Lower leg skin (tissue), 4 donors: ENCODE results near the gene RPL37A. TPM values are rescaled to one million over a fixed set of nuclear protein-coding genes. Genes with fewer than 3 reads are reported as not detected.

ENCODE experiments used
- DNase-seq, 2 donors: peaks; one replicate each; pipeline ENCODE4 v3.0.0-alpha.2; 2019; ENCODE audit warnings: low spot score in 2 of 2
- H3K4me3 ChIP-seq: fragments of 200-600 bp; sonication (generic); 2 replicates; pipeline ENCODE4 v1.5.1; 2017; ENCODE audit warnings: mild to moderate bottlenecking, low read depth; ENCODE audit not compliant: poor library complexity, severe bottlenecking
- CTCF ChIP-seq, 3 donors: fragments of 450-650 bp; IDR thresholded peaks; one replicate each; pipeline ENCODE4 v1.5.1; 2016; ENCODE audit warnings: antibody characterized with exemption in 3 of 3, mild to moderate bottlenecking in 3 of 3, moderate library complexity in 2 of 3
- POLR2A ChIP-seq, 2 donors: fragments of 450-650 bp; IDR thresholded peaks; one replicate each; pipeline ENCODE4 v1.6.1; 2016 to 2017; ENCODE audit warnings: antibody characterized with exemption in 2 of 2, mild to moderate bottlenecking in 1 of 2, moderate library complexity in 1 of 2
- whole genome bisulfite sequencing, 2 donors: methylation state at CpG; one replicate each; pipeline ENCODE4 v1.1.5; 2018; 5-methylcytosine and 5-hydroxymethylcytosine counted together
- intact Hi-C: fragments of 100-400 bp; cut with DNase I; formaldehyde crosslinking; loops from one replicate; pipeline ENCODE4 v1.15.0; 2023; ENCODE audit warnings: low total_unique reads
- total RNA-seq, 4 donors: library from RNA; depleted of rRNA; stranded (reverse); fragments of >200 nt; gene quantifications; one replicate each; pipeline ENCODE4 v1.1.0, GENCODE V29; 2016

Gene RPL37A
- total RNA-seq, 4 donors from 2014 or later, result 1,765 to 2,628 (median 2,029) TPM

DNA sequence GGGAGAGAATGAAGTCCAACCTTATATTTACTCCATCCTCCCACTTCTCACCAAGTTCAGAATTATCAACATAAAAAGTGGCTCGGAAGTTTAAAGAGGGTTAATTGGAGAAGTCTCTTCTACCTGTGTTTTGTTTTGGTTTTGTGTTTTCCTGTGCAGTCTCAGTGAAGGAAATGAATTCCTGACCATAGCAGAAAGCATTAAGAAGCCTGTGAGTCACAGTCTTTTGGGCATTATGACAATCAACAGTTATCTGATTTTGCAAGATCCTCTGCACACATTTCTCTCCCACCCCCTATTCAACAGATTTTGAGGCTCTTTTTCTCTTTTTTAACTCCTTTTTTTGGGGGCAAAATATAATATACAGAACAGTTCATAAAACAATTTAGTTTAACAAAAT, 8.6 kb upstream of the RPL37A start:
- WGBS, 2 donors, result 69 to 88% methylated on average over 1 of the region's 1 CpG
- intact Hi-C loops, result no loop called here
- no peak overlapping the region for H3K4me3 ChIP-seq
- no peak for DNase-seq
- TF ChIP-seq POLR2A (IDR thresholded peaks at IDR 0.05), result no peak
- no peak for TF ChIP-seq CTCF (IDR thresholded peaks at IDR 0.05)

DNA sequence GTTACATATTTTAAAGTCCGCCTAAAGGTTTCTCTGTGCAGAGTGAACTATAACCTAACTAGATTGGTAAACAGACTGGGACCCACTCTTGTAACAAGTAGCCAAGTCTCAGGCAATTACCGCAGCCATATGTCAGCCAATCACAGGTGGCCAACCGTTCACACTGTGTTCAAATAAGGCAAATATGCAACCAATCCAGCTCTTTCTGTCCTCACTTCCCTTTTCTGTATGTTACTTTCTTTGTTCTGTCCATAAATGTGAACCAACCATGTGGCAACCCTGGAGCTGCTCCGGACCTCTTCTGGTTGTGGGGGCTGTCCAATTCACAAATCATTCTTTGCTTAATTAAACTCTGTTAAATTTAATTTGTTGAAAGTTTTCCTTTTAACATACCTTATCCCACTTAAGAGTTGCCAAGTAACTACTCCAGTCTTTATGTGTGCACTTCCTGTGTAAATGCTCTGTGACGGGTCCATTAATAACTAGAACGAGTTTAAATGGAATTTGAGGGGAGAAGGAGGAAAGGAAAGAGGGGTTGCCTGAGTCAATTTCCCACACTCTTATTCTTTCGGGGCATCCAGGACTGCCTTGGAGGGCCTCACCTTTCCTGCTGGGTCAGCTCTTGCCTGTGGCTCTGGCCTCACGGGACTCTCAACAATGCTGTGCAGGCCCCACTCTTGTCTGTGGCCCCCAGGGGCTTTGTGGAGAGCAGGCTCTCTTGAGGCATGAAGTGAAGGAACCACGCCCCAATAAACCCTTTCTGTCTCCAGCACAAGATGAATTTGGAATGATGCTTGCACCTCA, 6.6 kb upstream of the RPL37A start:
- intact Hi-C loops, result no loop called here
- TF ChIP-seq POLR2A (IDR thresholded peaks at IDR 0.05), result no peak
- TF ChIP-seq CTCF (IDR thresholded peaks at IDR 0.05), result no peak
- WGBS, 2 donors, result 78% methylated on average over 9 of the region's 9 CpGs
- no peak for DNase-seq
- no peak overlapping the region for H3K4me3 ChIP-seq

DNA sequence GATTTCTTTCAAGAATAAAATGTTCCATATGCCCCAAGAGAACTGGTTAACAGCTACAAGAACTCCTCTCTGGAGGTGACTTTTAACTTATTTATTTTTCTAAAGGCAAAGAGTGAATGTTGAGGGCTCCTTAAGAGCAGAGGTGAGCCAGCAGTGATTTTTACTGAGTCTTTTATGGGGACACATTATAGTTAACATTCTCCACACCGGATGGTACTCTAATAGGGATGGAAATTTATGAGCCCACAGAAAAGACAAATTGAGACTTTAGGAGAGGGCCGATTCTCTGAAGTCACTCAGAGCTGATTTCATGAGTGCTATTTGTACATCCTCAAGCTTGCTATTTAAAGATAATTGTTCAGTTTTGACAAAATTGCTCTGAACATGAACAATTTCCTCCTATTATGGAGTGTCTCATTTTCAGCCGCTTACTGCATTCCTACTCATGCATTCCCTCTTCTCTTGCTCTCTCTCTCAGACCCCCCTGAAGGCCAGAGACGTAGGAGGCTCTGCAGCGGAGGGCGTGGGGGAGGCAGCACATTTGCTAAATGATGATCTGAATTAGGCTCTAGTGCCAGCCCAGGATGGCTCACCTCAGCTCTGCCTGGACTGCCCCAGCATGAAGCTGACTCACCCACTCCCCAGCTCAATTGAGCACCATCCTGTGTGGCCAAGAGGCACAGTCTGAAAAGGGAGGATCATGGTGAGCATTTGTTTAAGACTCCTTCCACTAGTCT, 5.9 kb upstream of the RPL37A start:
- no peak for DNase-seq
- H3K4me3 ChIP-seq, result no peak overlapping the region
- TF ChIP-seq CTCF (IDR thresholded peaks at IDR 0.05), result no peak
- TF ChIP-seq POLR2A (IDR thresholded peaks at IDR 0.05), result no peak
- WGBS, 2 donors, result 78 to 79% methylated on average over 6 of the region's 6 CpGs
- intact Hi-C loops, result no loop called here

DNA sequence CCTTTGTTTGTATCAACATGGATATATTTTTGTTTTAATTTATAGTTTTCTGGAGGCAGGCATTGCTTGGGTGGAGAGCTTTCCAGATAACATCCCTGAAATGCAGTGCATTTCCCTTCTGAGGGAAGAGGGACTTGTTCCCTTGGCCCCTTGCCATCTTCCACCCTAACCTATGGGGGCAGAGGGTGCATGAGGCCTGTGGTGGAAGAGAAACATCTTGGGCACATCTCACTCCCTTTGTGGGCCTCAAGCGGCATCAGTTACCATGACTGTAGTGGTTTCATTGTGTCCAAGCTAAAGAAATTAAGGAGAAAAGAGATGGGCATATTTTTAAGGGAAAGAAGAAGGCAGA, 5.3 kb upstream of the RPL37A start:
- TF ChIP-seq POLR2A (IDR thresholded peaks at IDR 0.05) (no peak), CTCF (IDR thresholded peaks at IDR 0.05) (no peak)
- H3K4me3 ChIP-seq, result no peak overlapping the region
- DNase-seq, result no peak
- intact Hi-C loops, result no loop called here
- WGBS, 2 donors, result 93 to 100% methylated on average over 1 of the region's 1 CpG

GRCh38 chr2:216495656-216496055, 3.0 kb upstream of the RPL37A start:
- no peak for DNase-seq
- no peak overlapping the region for H3K4me3 ChIP-seq
- TF ChIP-seq CTCF (IDR thresholded peaks at IDR 0.05) (no peak), POLR2A (IDR thresholded peaks at IDR 0.05) (no peak)
- WGBS, 2 donors, result 60 to 67% methylated on average over 2 of the region's 2 CpGs
- intact Hi-C loops, result no loop called here
